ENCODE results near the gene PSORS1C1.

Gene PSORS1C1

DNA sequence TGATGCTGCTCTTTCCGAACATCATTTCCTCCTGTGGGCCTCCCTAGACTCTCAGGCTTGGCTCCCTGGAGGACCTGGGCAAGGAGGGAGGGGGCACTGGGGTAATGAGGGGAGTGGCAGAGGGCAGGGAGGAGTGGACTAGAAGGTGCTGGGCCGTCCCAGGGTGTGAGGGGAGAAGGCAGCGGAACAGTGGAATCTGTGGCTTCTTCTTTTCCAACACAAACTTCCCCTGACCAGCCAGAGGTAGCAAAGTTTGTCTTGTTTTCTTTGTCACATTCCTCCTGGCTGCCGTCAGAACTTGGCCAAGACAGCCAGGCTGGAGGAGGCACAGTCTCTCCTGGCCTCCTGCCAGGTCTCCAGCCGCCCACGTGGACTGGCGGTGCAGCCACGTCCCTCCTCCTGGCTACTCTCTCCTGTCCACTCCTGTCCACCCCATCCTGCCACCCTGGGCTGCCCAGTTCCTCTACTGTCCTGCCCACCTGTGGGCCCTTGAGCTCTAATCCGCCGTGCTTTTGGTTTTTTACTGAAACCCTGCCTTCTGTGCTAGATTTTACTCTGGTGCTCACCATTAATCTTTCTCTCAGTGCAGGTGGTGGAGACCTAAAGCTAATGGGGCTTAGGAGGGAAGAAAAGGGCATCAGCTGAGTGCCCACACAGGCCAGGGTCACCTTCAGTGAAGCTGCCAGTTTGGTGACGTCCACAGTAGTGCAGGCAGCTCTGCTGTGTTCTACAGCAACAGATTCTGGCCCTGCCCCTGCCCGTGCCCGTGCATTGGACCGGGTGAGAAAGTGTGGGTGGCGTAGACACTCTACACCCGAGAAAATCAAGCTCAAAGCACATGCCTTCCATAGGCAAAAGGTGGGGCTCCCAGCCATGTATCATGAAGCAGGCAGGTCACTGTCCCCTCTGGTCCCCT is 8.4 kb downstream of the PSORS1C1 start:
- ATAC-seq (replicated peaks; ENCODE audit: extremely low read depth, poor library complexity, severe bottlenecking) (no peak), DNase-seq (ENCODE audit: low spot score in 2 of 2) (no peak)
- Mint-ChIP-seq H3K4me1 (peaks cover 4% of the 10 kb centered on the region), H3K27ac (ENCODE audit: low read depth) (peak overlapping the region; percentile 61), H3K9me3 (no peaks in the 10 kb centered on the region), H3K4me3 (no peak overlapping the region), H3K27me3 (peaks cover 29% of the 10 kb centered on the region), H3K36me3 (ENCODE audit: insufficient read depth) (peaks cover 2% of the 10 kb centered on the region)

GRCh38 chr6:31125162-31125561 is 10.6 kb downstream of the PSORS1C1 start:
- H3K27me3 Mint-ChIP-seq = peaks cover 19% of the 10 kb centered on the region
- peaks cover 6% of the 10 kb centered on the region for H3K4me1 Mint-ChIP-seq
- no peaks in the 10 kb centered on the region for H3K9me3 Mint-ChIP-seq
- no peak for DNase-seq (ENCODE audit: low spot score in 2 of 2)
- no peak overlapping the region for H3K27ac Mint-ChIP-seq (ENCODE audit: low read depth)
- peaks cover 2% of the 10 kb centered on the region for H3K36me3 Mint-ChIP-seq (ENCODE audit: insufficient read depth)
- no peak overlapping the region for H3K4me3 Mint-ChIP-seq
- ATAC-seq (replicated peaks; ENCODE audit: extremely low read depth, poor library complexity, severe bottlenecking) = no peak

DNA sequence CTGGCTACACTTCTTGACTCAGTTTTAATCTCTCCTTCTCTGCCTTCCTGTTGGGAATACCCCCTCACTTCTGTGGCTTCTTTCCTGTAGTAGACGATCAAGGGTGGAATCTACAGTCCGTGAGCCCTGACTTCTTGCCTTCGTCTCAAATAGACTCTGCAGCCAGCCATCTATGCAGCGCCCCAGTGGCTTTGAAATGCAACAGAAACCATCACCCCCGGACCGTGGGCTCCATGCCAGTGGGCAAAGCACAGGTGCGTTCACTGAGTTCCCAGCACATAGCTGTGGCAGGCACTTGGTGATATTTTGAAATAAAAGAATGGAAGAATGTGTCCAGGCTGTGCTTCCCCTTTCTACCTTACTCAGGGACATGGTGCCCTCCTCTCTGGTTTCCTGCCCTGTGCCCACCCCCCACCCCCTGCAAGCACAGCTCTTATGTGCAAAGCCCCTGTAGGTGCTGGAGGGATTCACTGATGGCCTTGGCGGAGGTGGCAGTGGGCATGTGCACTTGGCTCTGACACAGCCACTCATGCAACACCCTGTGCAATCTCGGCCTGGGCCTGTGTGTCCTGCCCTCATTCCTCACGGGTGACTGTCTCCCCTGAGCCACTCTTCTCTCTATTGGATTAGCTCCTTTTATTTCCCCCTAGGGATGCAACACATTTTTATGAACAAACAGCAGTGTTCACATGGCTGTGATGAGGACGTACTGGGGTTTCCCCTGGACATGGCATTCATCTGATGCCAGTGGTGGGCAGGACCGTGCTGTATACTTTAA is 11.2 kb downstream of the PSORS1C1 start:
- Mint-ChIP-seq H3K27me3 (peaks cover 19% of the 10 kb centered on the region), H3K27ac (ENCODE audit: low read depth) (no peak overlapping the region)

DNA sequence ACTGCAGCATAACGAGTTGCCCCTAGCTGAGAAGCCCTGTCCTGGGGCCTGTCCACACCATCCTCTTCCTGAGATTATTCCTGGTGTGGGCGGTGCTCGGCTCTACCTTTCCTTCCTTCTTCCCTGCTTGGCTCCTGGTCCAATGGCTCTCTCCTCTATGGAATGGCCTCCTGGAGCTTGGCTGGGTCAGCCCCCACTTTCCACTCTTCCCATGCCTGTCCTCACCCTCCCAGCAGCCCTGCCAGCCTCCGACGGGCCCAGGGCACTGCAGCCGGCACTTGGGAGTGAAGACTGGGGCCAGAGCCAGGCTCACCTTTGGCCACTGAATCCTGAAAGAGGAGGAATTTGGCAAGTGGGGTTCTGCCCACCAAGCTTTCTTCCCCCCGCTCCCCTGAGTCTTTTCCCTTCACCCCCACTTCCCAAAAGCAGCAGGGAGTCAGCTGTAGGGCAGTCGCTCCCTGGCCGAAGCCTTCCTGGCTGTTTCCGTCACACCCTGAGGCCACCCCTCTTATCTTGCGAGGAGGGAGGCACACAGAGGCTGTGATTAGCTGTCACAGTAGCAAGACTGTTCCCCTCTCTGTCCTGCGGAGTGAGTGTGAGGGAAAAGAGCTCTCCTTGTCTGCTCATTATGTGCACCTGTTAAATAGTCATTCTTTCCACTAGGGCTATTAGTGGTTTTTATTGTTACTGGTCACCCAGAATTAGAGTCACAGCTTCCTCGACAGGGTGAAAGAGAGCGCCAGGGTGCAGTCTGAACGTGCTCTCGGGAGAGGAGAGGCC is 12.0 kb downstream of the PSORS1C1 start:
- ATAC-seq (replicated peaks; ENCODE audit: extremely low read depth, poor library complexity, severe bottlenecking) (no peak), DNase-seq (ENCODE audit: low spot score in 2 of 2) (no peak)
- Mint-ChIP-seq H3K27me3 (peaks cover 19% of the 10 kb centered on the region), H3K4me1 (peaks cover 6% of the 10 kb centered on the region), H3K9me3 (no peaks in the 10 kb centered on the region), H3K4me3 (no peak overlapping the region), H3K36me3 (ENCODE audit: insufficient read depth) (peaks cover 2% of the 10 kb centered on the region), H3K27ac (ENCODE audit: low read depth) (no peak overlapping the region)

More for the DNA sequence above, 11.2 kb downstream of the PSORS1C1 start:
- H3K4me1 Mint-ChIP-seq = peaks cover 6% of the 10 kb centered on the region
- H3K36me3 Mint-ChIP-seq (ENCODE audit: insufficient read depth) = peaks cover 2% of the 10 kb centered on the region
- ATAC-seq (replicated peaks; ENCODE audit: extremely low read depth, poor library complexity, severe bottlenecking) = no peak
- no peaks in the 10 kb centered on the region for H3K9me3 Mint-ChIP-seq
- no peak for DNase-seq (ENCODE audit: low spot score in 2 of 2)
- H3K4me3 Mint-ChIP-seq = no peak overlapping the region

DNA sequence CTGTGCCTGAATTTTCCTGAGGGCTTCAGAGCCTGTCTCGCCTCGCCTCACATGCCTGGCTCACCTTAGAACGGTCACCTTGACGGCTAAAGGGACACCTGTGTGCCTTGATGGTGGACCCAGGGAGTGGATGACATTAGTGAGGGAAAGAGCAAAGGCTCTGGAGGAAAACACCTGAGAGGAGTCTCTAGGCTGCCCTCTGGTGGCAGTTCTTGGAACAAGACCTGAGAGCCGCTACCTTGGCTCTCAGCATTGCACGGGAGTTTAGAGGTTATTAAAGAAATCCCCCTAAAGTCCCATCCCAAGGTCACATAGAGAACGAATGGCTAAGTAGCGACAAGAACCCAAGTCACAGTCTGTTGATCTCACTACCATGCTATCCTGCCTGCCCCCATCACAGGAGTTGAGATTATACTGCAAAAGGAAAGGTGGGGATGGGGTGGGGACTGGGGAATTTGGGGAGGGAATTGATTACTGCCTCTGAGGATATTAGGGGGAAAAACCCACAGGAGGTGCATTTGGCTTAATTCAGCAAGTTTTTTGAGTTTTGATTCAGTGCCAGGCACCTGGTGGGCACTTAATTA is 13.6 kb downstream of the PSORS1C1 start:
- peak; percentile 49 to 67 for DNase-seq (ENCODE audit: low spot score in 2 of 2)
- no peak overlapping the region for H3K27ac Mint-ChIP-seq (ENCODE audit: low read depth)
- no peak overlapping the region for H3K4me3 Mint-ChIP-seq
- H3K9me3 Mint-ChIP-seq = no peaks in the 10 kb centered on the region
- H3K27me3 Mint-ChIP-seq = peaks cover 19% of the 10 kb centered on the region
- ATAC-seq (replicated peaks; ENCODE audit: extremely low read depth, poor library complexity, severe bottlenecking) = no peak
- peaks cover 2% of the 10 kb centered on the region for H3K36me3 Mint-ChIP-seq (ENCODE audit: insufficient read depth)
- peaks cover 6% of the 10 kb centered on the region for H3K4me1 Mint-ChIP-seq

- H3K4me1 Mint-ChIP-seq = peaks cover 6% of the 10 kb centered on the region
- no peak for DNase-seq (ENCODE audit: low spot score in 2 of 2)
These were observed 14.5 kb downstream of the PSORS1C1 start for GRCh38 chr6:31129130-31129529.

GRCh38 chr6:31130751-31131150 is 16.2 kb downstream of the PSORS1C1 start:
- no peak overlapping the region for H3K27ac Mint-ChIP-seq (ENCODE audit: low read depth)
- peaks cover 6% of the 10 kb centered on the region for H3K4me1 Mint-ChIP-seq
- no peaks in the 10 kb centered on the region for H3K9me3 Mint-ChIP-seq
- ATAC-seq (replicated peaks; ENCODE audit: extremely low read depth, poor library complexity, severe bottlenecking) (no peak), DNase-seq (ENCODE audit: low spot score in 2 of 2) (no peak)
- H3K27me3 Mint-ChIP-seq = peaks cover 19% of the 10 kb centered on the region
- H3K4me3 Mint-ChIP-seq = no peak overlapping the region
- H3K36me3 Mint-ChIP-seq (ENCODE audit: insufficient read depth) = no peaks in the 10 kb centered on the region

More at GRCh38 chr6:31129130-31129529, 14.5 kb downstream of the PSORS1C1 start:
- peaks cover 2% of the 10 kb centered on the region for H3K36me3 Mint-ChIP-seq (ENCODE audit: insufficient read depth)
- ATAC-seq (replicated peaks; ENCODE audit: extremely low read depth, poor library complexity, severe bottlenecking) = no peak
- no peak overlapping the region for H3K27ac Mint-ChIP-seq (ENCODE audit: low read depth)
- no peak overlapping the region for H3K4me3 Mint-ChIP-seq
- peaks cover 19% of the 10 kb centered on the region for H3K27me3 Mint-ChIP-seq
- no peaks in the 10 kb centered on the region for H3K9me3 Mint-ChIP-seq

- DNase-seq (ENCODE audit: low spot score in 2 of 2) (no peak), ATAC-seq (replicated peaks; ENCODE audit: extremely low read depth, poor library complexity, severe bottlenecking) (no peak)
- H3K4me1 Mint-ChIP-seq = peaks cover 6% of the 10 kb centered on the region
- H3K27ac Mint-ChIP-seq (ENCODE audit: low read depth) = no peak overlapping the region
- H3K36me3 Mint-ChIP-seq (ENCODE audit: insufficient read depth) = no peaks in the 10 kb centered on the region
- H3K4me3 Mint-ChIP-seq = no peak overlapping the region
- H3K9me3 Mint-ChIP-seq = no peaks in the 10 kb centered on the region
- H3K27me3 Mint-ChIP-seq = peaks cover 16% of the 10 kb centered on the region
These were observed 17.0 kb downstream of the PSORS1C1 start for GRCh38 chr6:31131595-31131994.

DNA sequence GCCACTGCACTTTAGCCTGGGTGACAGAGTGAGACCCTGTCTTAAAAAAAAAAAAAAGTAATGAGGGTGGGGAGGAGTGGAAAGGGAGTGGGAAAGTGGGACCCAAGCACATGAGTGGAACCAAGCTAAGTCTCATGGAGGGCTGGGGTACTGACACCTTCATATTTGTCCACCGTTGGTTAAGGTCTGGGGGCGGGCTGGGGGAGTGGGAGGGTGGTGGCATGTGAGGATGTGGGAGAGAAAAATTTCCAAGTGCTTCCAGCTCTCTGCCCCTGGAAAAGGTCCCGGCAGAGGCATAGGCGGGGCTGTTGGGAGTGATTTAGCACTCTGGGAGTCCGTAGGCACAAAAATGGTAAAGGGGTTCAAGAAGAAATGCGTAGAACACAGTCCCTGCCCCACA is 18.2 kb downstream of the PSORS1C1 start:
- Mint-ChIP-seq H3K4me1 (peaks cover 11% of the 10 kb centered on the region), H3K4me3 (no peak overlapping the region), H3K9me3 (no peaks in the 10 kb centered on the region), H3K27me3 (peaks cover 8% of the 10 kb centered on the region), H3K36me3 (ENCODE audit: insufficient read depth) (peaks cover 1% of the 10 kb centered on the region), H3K27ac (ENCODE audit: low read depth) (no peak overlapping the region)
- DNase-seq (ENCODE audit: low spot score in 2 of 2) (no peak), ATAC-seq (replicated peaks; ENCODE audit: extremely low read depth, poor library complexity, severe bottlenecking) (no peak)

DNA sequence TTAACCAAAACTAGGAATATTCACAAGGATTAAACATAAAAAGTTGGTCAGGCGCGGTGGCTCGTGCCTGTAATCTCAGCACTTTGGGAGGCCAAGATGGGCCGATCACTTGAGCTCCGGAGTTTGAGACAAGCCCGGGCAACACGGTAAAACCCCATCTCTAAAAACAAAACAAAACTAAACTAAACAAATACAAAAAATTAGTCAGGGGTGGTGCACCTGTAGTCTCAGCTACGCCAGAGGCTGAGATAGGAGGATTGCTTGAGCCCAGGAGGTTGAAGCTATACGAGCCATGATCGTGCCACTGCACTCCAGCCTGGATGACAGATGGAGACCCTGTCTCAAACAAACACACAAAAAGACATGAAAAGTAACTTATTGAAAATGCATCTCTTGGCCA is 21.1 kb downstream of the PSORS1C1 start:
- H3K36me3 Mint-ChIP-seq (ENCODE audit: insufficient read depth) = peaks cover 4% of the 10 kb centered on the region
- H3K4me3 Mint-ChIP-seq = no peak overlapping the region
- H3K27ac Mint-ChIP-seq (ENCODE audit: low read depth) = no peak overlapping the region
- H3K9me3 Mint-ChIP-seq = no peaks in the 10 kb centered on the region
- ATAC-seq (replicated peaks; ENCODE audit: extremely low read depth, poor library complexity, severe bottlenecking) (no peak), DNase-seq (ENCODE audit: low spot score in 2 of 2) (no peak)
- H3K4me1 Mint-ChIP-seq = peaks cover 7% of the 10 kb centered on the region
- H3K27me3 Mint-ChIP-seq = no peaks in the 10 kb centered on the region

- Mint-ChIP-seq H3K4me1 (peaks cover 7% of the 10 kb centered on the region), H3K27me3 (no peaks in the 10 kb centered on the region), H3K36me3 (ENCODE audit: insufficient read depth) (peaks cover 11% of the 10 kb centered on the region), H3K4me3 (no peak within 1 kb of the TSS), H3K27ac (ENCODE audit: low read depth) (no peak within 1 kb of the TSS), H3K9me3 (no peaks in the 10 kb centered on the region)
- ATAC-seq (replicated peaks; ENCODE audit: extremely low read depth, poor library complexity, severe bottlenecking) = no peak
- no peak for DNase-seq (ENCODE audit: low spot score in 2 of 2)
These were observed 24.4 kb downstream of the PSORS1C1 start, which contains the start of gene PSORS1C2 for GRCh38 chr6:31138982-31139381. Gene PSORS1C2, minus strand, starts transcription at chr6:31139066. Its CDS starts 40 bp downstream, at chr6:31139026.

GRCh38 chr6:31139599-31139998 is 25.0 kb downstream of the PSORS1C1 start:
- no peaks in the 10 kb centered on the region for H3K27me3 Mint-ChIP-seq
- peaks cover 7% of the 10 kb centered on the region for H3K4me1 Mint-ChIP-seq
- DNase-seq (ENCODE audit: low spot score in 2 of 2) (no peak), ATAC-seq (replicated peaks; ENCODE audit: extremely low read depth, poor library complexity, severe bottlenecking) (no peak)
- no peak overlapping the region for H3K27ac Mint-ChIP-seq (ENCODE audit: low read depth)
- peaks cover 12% of the 10 kb centered on the region for H3K36me3 Mint-ChIP-seq (ENCODE audit: insufficient read depth)
- H3K9me3 Mint-ChIP-seq = no peaks in the 10 kb centered on the region
- H3K4me3 Mint-ChIP-seq = no peak overlapping the region
